Neural crest cell (in vitro differentiated cells): ENCODE results near the gene CKS2. TPM values are rescaled to one million over a fixed set of nuclear protein-coding genes. Genes with fewer than 3 reads are reported as not detected.
"Not testable (repeated sequence)": the region's sequence is repeated elsewhere in the genome, so short reads cannot be mapped to it uniquely, and the experiment has no call there.

Experiments used
- DNase-seq: peaks from one replicate; pipeline ENCODE4 v3.0.0; 2021; ENCODE audit warnings: low read depth, mixed read lengths, low spot score
- H3K27ac Mint-ChIP-seq: one replicate; pipeline ENCODE4 v1.8.0; 2021; ENCODE audit warnings: mild to moderate bottlenecking, mixed read lengths; ENCODE audit not compliant: unreplicated experiment
- H3K27me3 Mint-ChIP-seq: 2 replicates; pipeline ENCODE4 v1.8.0; 2021; ENCODE audit warnings: low read depth, mild to moderate bottlenecking, mixed read lengths
- H3K36me3 Mint-ChIP-seq: 2 replicates; pipeline ENCODE4 v1.8.0; 2021; ENCODE audit warnings: low read depth, mild to moderate bottlenecking, mixed read lengths
- H3K4me1 Mint-ChIP-seq: 2 replicates; pipeline ENCODE4 v1.8.0; 2021; ENCODE audit warnings: mixed read lengths
- H3K4me3 Mint-ChIP-seq: one replicate; pipeline ENCODE4 v1.8.0; 2021; ENCODE audit warnings: mild to moderate bottlenecking, mixed read lengths
- H3K9me3 Mint-ChIP-seq: 2 replicates; pipeline ENCODE4 v1.8.0; 2021; ENCODE audit warnings: mixed read lengths
- CTCF ChIP-seq: fragments of 200-600 bp; sonication (generic); conservative IDR thresholded peaks from 2 replicates; pipeline ENCODE4 v1.5.0; 2021; ENCODE audit warnings: antibody characterized with exemption, mild to moderate bottlenecking
- long read RNA-seq: library from polyadenylated mRNA; unstranded; transcript quantifications from one replicate; pipeline ENCODE4 v2.0.0, GENCODE V29; 2020
- total RNA-seq: library from RNA; stranded (reverse); gene quantifications from 2 replicates; pipeline ENCODE4 v1.2.1, GENCODE V29; 2021

Gene CKS2
- total RNA-seq = 174 and 184 TPM in 2 replicates
- long read RNA-seq, transcript CKS2-201 (3 exons, 613 nt) = major isoform, 80 of 82 reads
- long read RNA-seq, partial matches to known transcripts = 0 of 82 reads
- long read RNA-seq, other reads (novel, unspliced or antisense) = 2 of 82 reads

GRCh38 chr9:89310475-89311345, at the start of gene CKS2:
CKS2 (plus strand) TSS chr9:89311195; CDS start chr9:89311293, 98 bp downstream.
- Mint-ChIP-seq H3K9me3 (no peaks in the 10 kb centered on the region), H3K4me3 (peak within 1 kb of the TSS; percentile 95), H3K27ac (peak within 1 kb of the TSS; percentile 100), H3K4me1 (peaks cover 44% of the 10 kb centered on the region), H3K36me3 (peaks cover 14% of the 10 kb centered on the region), H3K27me3 (peaks cover 6% of the 10 kb centered on the region)
- no peak for TF ChIP-seq CTCF
- peak; percentile 99 for DNase-seq

- DNase-seq = no peak
- peaks cover 35% of the 10 kb centered on the region for H3K9me3 Mint-ChIP-seq
- H3K36me3 Mint-ChIP-seq = peaks cover 37% of the 10 kb centered on the region
- H3K27me3 Mint-ChIP-seq = no peaks in the 10 kb centered on the region
- no peak overlapping the region for H3K27ac Mint-ChIP-seq
- no peak for TF ChIP-seq CTCF
- no peak overlapping the region for H3K4me3 Mint-ChIP-seq
- no peaks in the 10 kb centered on the region for H3K4me1 Mint-ChIP-seq
Measured at GRCh38 chr9:89273528-89274279, 37.3 kb upstream of the CKS2 start.

- Mint-ChIP-seq H3K9me3 (peaks cover 31% of the 10 kb centered on the region), H3K27ac (no peak overlapping the region), H3K4me1 (no peaks in the 10 kb centered on the region), H3K36me3 (peaks cover 37% of the 10 kb centered on the region), H3K27me3 (no peaks in the 10 kb centered on the region), H3K4me3 (no peak overlapping the region)
- no peak for TF ChIP-seq CTCF
- DNase-seq = no peak
Measured at GRCh38 chr9:89274838-89275237, 36.2 kb upstream of the CKS2 start.

GRCh38 chr9:89276040-89276439, 35.0 kb upstream of the CKS2 start:
- not testable (repeated sequence) for H3K4me1 Mint-ChIP-seq, DNase-seq, H3K4me3 Mint-ChIP-seq, H3K27me3 Mint-ChIP-seq, H3K27ac Mint-ChIP-seq
- Mint-ChIP-seq H3K9me3 (peaks cover 31% of the 10 kb centered on the region), H3K36me3 (peaks cover 37% of the 10 kb centered on the region)

- H3K27me3 Mint-ChIP-seq = no peaks in the 10 kb centered on the region
- TF ChIP-seq CTCF = no peak
- DNase-seq = no peak
- H3K4me1 Mint-ChIP-seq = no peaks in the 10 kb centered on the region
- H3K27ac Mint-ChIP-seq = peak overlapping the region; percentile 12
- H3K36me3 Mint-ChIP-seq = peaks cover 33% of the 10 kb centered on the region
- no peak overlapping the region for H3K4me3 Mint-ChIP-seq
- peaks cover 26% of the 10 kb centered on the region for H3K9me3 Mint-ChIP-seq
Measured at GRCh38 chr9:89277043-89277442, 34.0 kb upstream of the CKS2 start.
